AG04449 (cell line): ENCODE data around the gene DGKB.

Source experiments
- CTCF ChIA-PET: fragments of 350-600 bp; formaldehyde crosslinking; extraction: SDS; loops from one replicate; lab custom pipeline; 2021; ENCODE audit warnings: antibody characterized with exemption; lab: Yijun Ruan, JAX
- POLR2A ChIA-PET: fragments of 400-600, 350-600 bp; formaldehyde crosslinking; extraction: SDS; loops from one replicate; lab custom pipeline; 2020; ENCODE audit warnings: antibody characterized with exemption, inconsistent platforms; lab: Yijun Ruan, JAX
- DNase-seq: peaks from one replicate; pipeline ENCODE4 v3.0.0-alpha.2; 2010; ENCODE audit warnings: low read depth, low spot score
- H3K4me3 ChIP-seq: 2 replicates; pipeline ENCODE4 v1.5.1; 2011; ENCODE audit warnings: low read depth, mild to moderate bottlenecking, control low read depth, low read length
- TF ChIP-seq, protein P1 (sequence below): IDR thresholded peaks from one replicate; pipeline ENCODE4 v1.5.1; 2011; ENCODE audit warnings: mild to moderate bottlenecking, moderate library complexity, low read length, control low read depth, inconsistent platforms; ENCODE audit not compliant: insufficient read depth; ENCODE audit errors: missing control alignments

The DGKB gene

GRCh38 chr7:14765731-14766130 is 136.8 kb downstream of the DGKB start:
- CTCF ChIA-PET, result no interaction called here
- TF ChIP-seq, protein P1, sequence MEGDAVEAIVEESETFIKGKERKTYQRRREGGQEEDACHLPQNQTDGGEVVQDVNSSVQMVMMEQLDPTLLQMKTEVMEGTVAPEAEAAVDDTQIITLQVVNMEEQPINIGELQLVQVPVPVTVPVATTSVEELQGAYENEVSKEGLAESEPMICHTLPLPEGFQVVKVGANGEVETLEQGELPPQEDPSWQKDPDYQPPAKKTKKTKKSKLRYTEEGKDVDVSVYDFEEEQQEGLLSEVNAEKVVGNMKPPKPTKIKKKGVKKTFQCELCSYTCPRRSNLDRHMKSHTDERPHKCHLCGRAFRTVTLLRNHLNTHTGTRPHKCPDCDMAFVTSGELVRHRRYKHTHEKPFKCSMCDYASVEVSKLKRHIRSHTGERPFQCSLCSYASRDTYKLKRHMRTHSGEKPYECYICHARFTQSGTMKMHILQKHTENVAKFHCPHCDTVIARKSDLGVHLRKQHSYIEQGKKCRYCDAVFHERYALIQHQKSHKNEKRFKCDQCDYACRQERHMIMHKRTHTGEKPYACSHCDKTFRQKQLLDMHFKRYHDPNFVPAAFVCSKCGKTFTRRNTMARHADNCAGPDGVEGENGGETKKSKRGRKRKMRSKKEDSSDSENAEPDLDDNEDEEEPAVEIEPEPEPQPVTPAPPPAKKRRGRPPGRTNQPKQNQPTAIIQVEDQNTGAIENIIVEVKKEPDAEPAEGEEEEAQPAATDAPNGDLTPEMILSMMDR, result no peak
- POLR2A ChIA-PET, result no interaction called here
- DNase-seq, result no peak
- H3K4me3 ChIP-seq, result no peak overlapping the region

- DNase-seq, result no peak
- CTCF ChIA-PET, result no interaction called here
- TF ChIP-seq, protein P1, result no peak
- no peak overlapping the region for H3K4me3 ChIP-seq
- POLR2A ChIA-PET, result no interaction called here
Measured at GRCh38 chr7:14762561-14762960, 140.0 kb downstream of the DGKB start.

- ChIA-PET POLR2A (no interaction called here), CTCF (no interaction called here)
- no peak overlapping the region for H3K4me3 ChIP-seq
- TF ChIP-seq, protein P1, result no peak
- peak; percentile 44 for DNase-seq
Measured at GRCh38 chr7:14761510-14762296, 140.8 kb downstream of the DGKB start.

DNA sequence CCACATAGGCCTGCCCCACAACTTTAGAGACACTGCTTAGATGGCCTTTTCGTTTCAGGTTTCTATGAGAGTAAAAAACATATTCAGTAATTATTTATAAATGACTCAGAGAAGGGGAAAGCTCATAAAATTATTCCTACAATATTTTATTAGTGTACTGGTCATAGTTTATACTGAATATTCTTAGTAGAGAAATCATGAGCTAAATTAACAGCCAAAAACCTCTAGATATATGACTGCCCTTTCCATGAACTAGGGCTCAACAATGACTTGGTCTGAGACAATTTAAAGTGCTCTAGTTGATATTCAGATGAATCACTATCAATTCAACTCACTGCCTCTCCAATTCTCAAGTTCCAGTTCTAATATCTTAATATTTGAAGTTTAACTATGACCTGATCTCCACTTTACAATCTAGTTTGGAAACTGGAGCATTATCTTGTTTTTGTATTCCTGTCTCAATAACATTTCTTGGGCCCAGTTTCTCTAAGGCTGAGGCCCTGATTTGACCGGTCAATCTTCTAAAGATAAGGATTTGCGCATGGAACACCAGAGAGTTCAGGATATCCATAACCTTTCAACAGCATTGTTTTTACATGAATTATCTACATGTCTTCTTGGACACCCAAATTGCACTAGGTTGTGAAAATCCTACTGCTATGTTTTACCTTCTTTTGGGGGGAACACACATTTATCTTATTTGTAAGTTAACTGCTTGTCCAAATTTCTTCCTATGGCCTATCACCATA is 141.6 kb downstream of the DGKB start:
- POLR2A ChIA-PET, result no interaction called here
- TF ChIP-seq, protein P1, result no peak
- no peak overlapping the region for H3K4me3 ChIP-seq
- CTCF ChIA-PET, result no interaction called here
- no peak for DNase-seq

GRCh38 chr7:14759785-14760184 is 142.8 kb downstream of the DGKB start:
- no peak for DNase-seq
- CTCF ChIA-PET, result no interaction called here
- TF ChIP-seq, protein P1, result no peak
- POLR2A ChIA-PET, result no interaction called here
- H3K4me3 ChIP-seq, result no peak overlapping the region

- TF ChIP-seq, protein P1, result no peak
- peak; percentile 40 for DNase-seq
- POLR2A ChIA-PET, result no interaction called here
- H3K4me3 ChIP-seq, result no peak overlapping the region
- CTCF ChIA-PET, result no interaction called here
Measured at GRCh38 chr7:14754631-14755030, 147.9 kb downstream of the DGKB start.
